NCI-H146 (cell line): ENCODE measurements around the gene UIMC1.
"Not testable (repeated sequence)": the region's sequence is repeated elsewhere in the genome, so short reads cannot be mapped to it uniquely, and the experiment has no call there.

Source experiments
- DNase-seq: peaks from one replicate; lab custom pipeline; 2025; lab: John Stamatoyannopoulos, UW

UIMC1 gene

GRCh38 chr5:177008716-177009115, 2.1 kb upstream of the UIMC1 start:
- DNase-seq: no peak

GRCh38 chr5:177005619-177006264, 837 bp downstream of the UIMC1 start:
- peak; percentile 50 for DNase-seq

- DNase-seq: no peak
Observed at GRCh38 chr5:177004961-177005360, 1.6 kb downstream of the UIMC1 start.

DNA sequence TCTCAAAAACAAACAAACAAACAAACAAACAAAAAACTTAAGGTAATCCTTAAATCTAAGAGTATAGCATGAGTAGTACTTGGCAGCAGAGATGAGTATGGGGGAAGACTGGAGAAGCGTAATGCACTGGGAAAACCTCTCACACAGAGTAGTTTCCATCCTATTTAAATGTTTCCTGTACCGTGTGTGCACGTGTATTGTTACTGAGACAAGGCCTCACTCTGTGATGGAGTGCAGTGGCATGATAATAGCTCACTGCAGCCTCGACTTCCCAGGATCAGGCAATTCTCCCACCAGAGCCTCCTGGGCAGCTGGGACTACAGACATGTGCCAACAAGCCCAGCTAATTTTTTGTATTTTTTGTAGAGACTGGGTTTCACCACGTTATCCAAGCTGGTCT, 2.9 kb downstream of the UIMC1 start:
- no peak for DNase-seq

GRCh38 chr5:176999526-176999925, 7.1 kb downstream of the UIMC1 start:
- not testable (repeated sequence) for DNase-seq

DNA sequence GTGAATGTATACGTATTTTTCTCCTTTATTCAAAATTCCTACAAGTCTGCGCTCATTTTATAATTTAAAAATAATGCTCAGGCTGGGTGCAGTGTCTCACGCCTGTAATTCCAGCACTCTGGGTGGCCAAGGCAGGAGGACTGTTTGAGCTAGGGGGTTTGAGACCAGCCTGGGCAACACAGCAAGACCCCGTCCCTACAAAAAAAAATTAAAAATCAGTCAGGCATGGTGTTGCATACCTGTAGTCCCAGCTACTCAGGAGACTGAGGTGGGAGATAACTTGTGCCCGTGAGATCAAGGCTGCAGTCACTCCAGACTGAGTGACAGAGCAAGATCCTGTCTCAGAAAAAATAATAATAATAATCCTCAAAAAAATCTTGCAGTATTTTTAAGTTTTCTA, 7.8 kb downstream of the UIMC1 start:
- no peak for DNase-seq

DNA sequence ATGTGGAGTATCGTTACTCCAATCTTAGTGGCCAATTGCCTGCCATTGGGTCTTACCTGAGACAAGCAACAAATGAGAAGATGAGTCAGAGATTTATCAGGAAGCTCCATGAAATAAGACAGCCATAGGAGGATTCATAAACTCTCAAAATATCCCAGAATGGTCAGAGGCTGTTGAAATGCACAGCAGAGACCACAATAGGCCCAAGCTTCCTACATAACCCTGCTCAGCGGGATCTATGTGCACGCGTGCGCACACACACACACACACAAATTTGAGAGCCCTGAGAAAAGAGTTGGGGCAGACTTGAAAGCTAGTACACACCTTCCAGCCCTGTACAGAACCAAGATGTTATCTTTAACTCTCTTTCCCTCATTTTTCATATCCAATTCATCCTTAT, 9.8 kb downstream of the UIMC1 start:
- no peak for DNase-seq

- no peak for DNase-seq
Observed at GRCh38 chr5:176995896-176996767, 10.4 kb downstream of the UIMC1 start.

- no peak for DNase-seq
Observed at GRCh38 chr5:176995122-176995490, 11.5 kb downstream of the UIMC1 start.

DNA sequence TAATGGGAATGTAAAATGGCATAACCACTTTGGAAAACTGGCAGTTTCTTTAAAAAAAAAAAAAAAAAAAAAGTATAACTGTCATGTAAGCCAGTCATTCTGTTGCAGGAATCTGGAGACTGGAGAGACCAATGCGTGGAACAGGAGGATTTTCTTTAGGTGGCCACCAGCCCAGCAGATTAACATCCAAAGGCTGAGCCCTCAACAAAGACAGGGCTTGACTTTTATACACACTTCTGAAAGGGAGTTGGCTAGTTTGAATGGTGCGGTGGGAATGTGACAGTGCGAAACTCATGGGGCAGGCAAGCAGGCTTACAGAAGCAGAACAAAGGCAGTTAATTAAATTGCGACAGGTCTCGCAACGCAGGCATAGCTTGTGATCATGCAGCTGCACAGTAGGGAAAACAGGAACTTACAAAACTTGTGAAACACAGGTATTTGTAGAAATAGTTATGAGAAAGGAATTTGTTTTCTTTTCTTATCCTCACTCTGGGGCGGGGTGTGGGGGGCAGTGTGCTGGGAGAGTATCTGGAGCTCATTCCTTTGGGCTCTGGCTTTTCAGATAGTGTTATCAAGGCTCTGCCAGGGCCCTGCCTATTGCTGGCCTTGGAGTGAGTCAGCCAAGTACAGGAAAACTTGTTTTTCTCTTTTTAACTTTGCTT, 12.0 kb downstream of the UIMC1 start:
- DNase-seq: no peak

DNA sequence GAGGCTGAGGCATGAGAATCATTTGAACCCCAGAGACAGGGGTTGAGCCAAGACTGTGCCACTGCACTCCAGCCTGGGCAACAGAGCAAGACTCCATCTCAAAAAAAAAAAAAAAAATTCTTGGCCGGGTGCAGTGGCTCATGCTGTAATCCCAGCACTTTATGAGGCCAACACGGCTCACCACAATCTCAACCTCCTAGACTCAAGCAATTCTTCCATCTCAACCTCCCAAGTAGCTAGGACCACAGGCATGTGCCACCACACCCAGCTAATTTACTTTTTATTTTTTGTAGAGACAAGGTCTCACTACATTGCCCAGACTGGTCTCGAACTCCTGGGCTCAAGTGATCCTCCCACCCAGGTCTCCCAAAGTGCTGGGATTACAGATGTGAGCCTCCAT, 13.5 kb downstream of the UIMC1 start:
- not testable (repeated sequence) for DNase-seq

- DNase-seq: no peak
Observed at GRCh38 chr5:176987583-176987982, 19.0 kb downstream of the UIMC1 start.

GRCh38 chr5:176986280-176986679, 20.3 kb downstream of the UIMC1 start:
- no peak for DNase-seq

DNA sequence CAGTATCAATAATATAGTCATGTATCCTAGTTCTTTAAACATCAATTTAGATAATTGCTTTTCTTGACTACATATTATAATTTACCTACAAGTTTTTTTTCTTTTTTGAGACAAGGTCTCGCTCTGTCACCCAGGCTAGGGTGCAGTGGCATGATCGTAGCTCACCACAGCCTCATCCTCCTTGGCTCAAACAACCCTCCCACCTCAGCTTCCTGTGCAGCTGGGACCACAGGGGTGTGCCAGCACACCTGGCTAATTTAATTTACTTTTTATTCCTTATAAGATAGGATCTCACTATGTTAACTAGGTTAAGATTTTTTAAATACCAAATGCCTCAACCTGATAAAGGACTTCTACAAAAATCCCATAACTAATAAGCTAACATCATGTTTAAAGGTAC, 21.1 kb downstream of the UIMC1 start:
- DNase-seq: no peak

DNA sequence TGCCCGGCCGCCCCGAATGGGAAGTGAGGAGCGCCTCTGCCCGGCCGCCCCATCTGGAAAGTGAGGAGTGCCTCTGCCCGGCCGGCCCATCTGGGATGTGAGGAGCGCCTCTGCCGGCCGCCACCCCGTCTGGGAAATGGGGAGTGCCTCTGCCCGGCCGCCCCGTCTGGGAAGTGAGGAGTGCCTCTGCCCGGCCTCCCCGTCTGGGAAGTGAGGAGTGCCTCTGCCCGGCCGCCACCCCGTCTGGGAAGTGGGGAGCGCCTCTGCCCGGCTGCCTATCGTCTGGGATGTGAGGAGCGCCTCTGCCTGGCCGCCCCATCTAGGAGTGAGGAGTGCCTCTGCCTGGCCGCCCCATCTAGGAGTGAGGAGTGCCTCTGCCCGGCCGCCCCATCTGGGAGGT, 22.4 kb downstream of the UIMC1 start:
- DNase-seq: not testable (repeated sequence)

DNA sequence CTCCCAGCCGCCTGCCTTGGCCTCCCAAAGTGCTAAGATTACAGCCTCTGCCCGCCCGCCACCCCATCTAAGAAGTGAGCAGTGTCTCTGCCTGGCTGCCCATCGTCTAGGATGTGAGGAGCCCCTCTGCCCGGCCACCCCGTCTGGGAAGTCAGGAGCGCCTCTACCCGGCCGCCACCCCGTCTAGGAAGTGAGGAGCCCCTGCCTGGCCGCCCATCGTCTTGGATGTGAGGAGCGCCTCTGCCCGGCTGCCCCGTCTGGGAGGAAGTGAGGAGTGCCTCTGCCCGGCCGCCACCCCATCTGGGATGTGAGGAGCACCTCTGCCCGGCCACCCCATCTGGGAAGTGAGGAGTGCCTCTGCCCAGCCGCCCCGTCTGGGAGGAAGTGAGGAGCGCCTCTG, 23.0 kb downstream of the UIMC1 start:
- DNase-seq: not testable (repeated sequence)

DNA sequence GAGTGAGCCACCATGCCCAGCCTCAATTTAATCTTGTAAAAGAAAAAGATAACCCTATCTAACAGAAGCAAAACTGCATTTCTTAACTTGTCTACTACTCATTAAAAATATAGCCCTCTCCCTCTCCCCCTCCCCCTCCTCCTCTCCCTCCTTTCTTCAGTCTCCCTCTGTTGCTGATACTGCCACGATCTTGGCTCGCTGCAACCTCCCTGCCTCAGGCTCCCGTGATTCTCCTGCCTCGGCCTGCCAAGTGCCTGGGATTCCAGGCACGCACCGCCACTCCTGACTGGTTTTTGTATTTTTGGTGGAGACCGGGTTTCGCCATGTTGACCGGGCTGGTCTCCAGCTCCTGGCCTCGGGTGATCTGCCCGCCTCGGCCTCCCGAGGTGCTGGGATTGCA, 23.5 kb downstream of the UIMC1 start:
- not testable (repeated sequence) for DNase-seq

GRCh38 chr5:176980818-176981217, 25.8 kb downstream of the UIMC1 start:
- DNase-seq: no peak

DNA sequence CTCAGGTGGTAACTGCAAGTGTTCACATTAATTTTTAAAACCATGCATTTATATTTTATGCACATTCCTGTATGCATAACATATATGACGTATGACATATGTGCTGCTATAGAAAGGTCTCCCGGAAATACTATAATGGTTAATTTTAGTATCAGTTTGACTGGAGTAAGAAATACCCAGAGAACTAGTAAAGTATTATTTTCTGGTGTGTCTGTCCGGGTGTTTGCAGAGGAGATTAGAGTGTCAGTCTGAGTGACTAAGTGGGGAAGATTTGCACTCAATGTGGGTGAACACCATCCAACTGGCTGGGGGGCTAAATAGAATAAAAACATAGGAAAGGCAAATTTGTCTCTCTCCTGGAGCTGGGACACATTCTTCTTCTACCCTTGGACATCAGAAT, 26.9 kb downstream of the UIMC1 start:
- DNase-seq: no peak

GRCh38 chr5:176965633-176966032, 40.9 kb downstream of the UIMC1 start:
- no peak for DNase-seq

DNA sequence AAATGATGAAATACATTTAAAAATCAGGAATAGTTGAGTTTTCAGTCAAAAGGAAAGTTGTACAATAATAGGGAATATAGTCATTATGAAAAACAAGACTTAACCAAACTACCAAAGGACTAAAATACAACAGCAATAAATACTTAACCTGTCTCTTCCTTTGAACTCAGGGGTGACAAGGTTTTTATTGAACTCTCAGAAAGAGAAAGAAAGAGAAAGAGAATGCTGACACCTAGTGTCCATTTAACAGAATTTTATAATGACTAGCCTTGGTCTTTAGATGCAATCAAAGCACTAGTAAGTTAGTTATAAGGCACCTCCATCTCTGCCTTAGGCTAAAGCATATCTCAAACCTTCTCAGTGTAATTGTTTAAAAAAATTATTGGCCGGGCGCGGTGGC, 47.5 kb downstream of the UIMC1 start:
- DNase-seq: peak; percentile 30

DNA sequence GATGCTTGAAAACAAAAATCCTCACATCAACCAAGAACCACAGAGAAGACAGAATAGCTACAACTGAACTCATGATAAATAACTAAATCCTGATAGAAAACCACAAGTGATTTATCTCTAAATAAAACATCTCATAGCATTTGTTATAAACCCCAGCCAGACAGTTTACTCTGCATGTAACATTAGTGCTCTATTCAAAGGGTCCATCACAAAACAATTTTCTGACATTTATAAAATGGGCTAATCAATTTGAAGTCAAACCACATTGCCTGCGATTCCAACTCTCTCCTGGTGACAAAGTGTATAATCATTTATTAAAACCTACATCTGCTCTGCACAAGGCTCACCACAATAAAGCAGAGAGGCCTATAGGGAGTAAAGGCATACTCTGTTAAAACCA, 49.8 kb downstream of the UIMC1 start:
- no peak for DNase-seq

GRCh38 chr5:176955895-176956294, 50.7 kb downstream of the UIMC1 start:
- DNase-seq: no peak
